Stomach (tissue), 9 donors: ENCODE data around the gene TMEM242. TPM values are rescaled to one million over a fixed set of nuclear protein-coding genes. Genes with fewer than 3 reads are reported as not detected.

Experiments
- DNase-seq, 2 donors: peaks; one replicate each; pipeline versions ENCODE4 v3.0.0 to v3.0.0-alpha.2; 2013 to 2019
- H3K27ac ChIP-seq, 5 donors: fragments of 200-600 bp in 4 of 5; sonication (generic) in 4 of 5; one replicate each; pipeline ENCODE4 v1.5.1; 2013 to 2019; ENCODE audit warnings: mild to moderate bottlenecking in 1 of 5, moderate library complexity in 1 of 5
- H3K27me3 ChIP-seq, 3 donors: fragments of 200-600 bp; sonication (generic); one replicate each; pipeline ENCODE4 v1.5.1; 2017 to 2019; ENCODE audit warnings: mixed run types in 1 of 3
- H3K36me3 ChIP-seq, 4 donors: fragments of 200-600 bp; sonication (generic); 1 replicate in 3 of 4; 2 replicates in 1 of 4; pipeline ENCODE4 v1.5.1; 2016 to 2019
- H3K4me1 ChIP-seq, 4 donors: fragments of 200-600 bp; sonication (generic); one replicate each; pipeline ENCODE4 v1.5.1; 2016 to 2019
- H3K4me3 ChIP-seq, 4 donors: fragments of 200-600 bp; sonication (generic) in 3 of 4; one replicate each; pipeline ENCODE4 v1.5.1; 2016 to 2019; ENCODE audit warnings: mild to moderate bottlenecking in 1 of 4
- H3K9me3 ChIP-seq, 4 donors: fragments of 200-600 bp; sonication (generic); one replicate each; pipeline ENCODE4 v1.5.1; 2016 to 2019
- CTCF ChIP-seq, 7 experiments: fragments of 450-650 bp in 4 of 7; fragments of 200-600 bp in 3 of 7; sonication (generic) in 3 of 7; IDR thresholded peaks; one replicate each; pipeline ENCODE4 v1.5.1; 2016 to 2019; ENCODE audit warnings: antibody characterized with exemption in 7 of 7, control low read depth in 2 of 7, mild to moderate bottlenecking in 1 of 7
- EP300 ChIP-seq: sonication (generic); formaldehyde crosslinking; IDR thresholded peaks from one replicate; pipeline ENCODE4 v1.6.1; 2017; ENCODE audit warnings: antibody characterized with exemption
- POLR2A ChIP-seq, 4 donors: fragments of 450-650 bp; IDR thresholded peaks; one replicate each; pipeline ENCODE4 v1.6.1; 2016; ENCODE audit warnings: antibody characterized with exemption in 4 of 4, control low read depth in 2 of 4, mild to moderate bottlenecking in 1 of 4, moderate library complexity in 1 of 4
- POLR2AphosphoS5 ChIP-seq, 3 donors: sonication (generic); formaldehyde crosslinking; IDR thresholded peaks; one replicate each; pipeline ENCODE4 v1.6.1; 2016; ENCODE audit warnings: antibody characterized with exemption in 3 of 3
- WGBS, 5 donors: extraction: QIAGEN DNeasy Blood & Tissue Kit in 3 of 5; methylation state at CpG; one replicate each; pipeline versions ENCODE4 v1.1.5 to v1.1.7; 2013 to 2018; 5-methylcytosine and 5-hydroxymethylcytosine counted together
- intact Hi-C: fragments of 100-400 bp; cut with DNase I; formaldehyde crosslinking; loops from one replicate; pipeline ENCODE4 v1.15.1; 2023; ENCODE audit warnings: low total_unique reads
- polyA plus RNA-seq, 3 donors: library from polyadenylated mRNA; stranded (reverse); fragments of 200-250 nt; gene quantifications; one replicate each; pipeline ENCODE4 v1.2.3, GENCODE V29; 2013
- total RNA-seq, 5 donors: library from RNA; depleted of rRNA; stranded (reverse); fragments of >200 nt; gene quantifications; one replicate each; pipeline versions ENCODE4 v1.1.0 to v1.2.3, GENCODE V29; 2014 to 2016
- donor health status: healthy with polysubstance abuse.
- donor health status: Bipolar disorder and iron deficiency.
- donor health status: healthy.

TMEM242 gene
- total and polyA plus RNA-seq, 8 donors: 0.87 to 13.8 (median 4.4) TPM; not detected in 1

DNA sequence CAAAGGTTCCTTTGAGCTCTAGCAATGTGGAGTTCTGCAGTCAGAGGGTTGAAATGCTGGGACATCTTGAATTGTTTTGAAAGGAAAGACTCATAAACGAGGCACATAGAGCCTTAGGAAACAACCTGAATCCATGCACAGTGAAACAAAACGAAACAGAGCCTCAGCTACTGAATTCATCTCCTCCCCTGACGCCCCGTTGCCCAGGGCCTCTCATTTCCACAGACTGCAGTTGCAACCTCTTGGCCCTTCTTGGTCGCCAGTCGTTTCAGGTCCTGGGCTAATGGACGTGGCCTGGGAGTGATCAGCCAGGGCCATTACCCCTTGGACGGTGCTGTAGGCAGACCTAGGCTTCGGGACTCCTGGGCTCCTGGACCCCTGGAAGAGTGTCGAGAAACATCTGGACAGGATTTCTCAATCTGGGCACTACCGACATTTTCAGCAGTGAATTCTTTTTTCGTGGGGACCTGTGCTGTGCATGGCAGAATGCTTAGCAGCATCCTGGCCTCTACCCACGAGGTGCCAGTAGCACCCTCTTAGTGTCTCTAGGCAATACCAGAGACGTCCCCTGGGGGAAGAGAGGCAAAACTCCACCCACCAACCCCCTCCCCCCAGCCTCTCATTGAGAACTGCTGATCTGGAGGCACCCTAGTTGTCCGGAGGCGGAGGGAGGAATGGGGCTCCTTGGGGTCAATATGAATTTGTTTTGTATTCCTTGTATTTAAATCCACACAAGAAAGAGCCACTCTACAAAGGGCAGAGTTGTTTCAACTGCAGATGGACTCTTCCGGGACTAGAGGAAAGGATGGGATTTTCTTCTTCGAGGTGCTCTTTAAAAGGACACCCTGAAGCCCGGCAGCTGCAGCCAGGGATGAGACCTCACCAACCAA, 50.2 kb downstream of the TMEM242 start:
- DNase-seq: no peak
- Histone ChIP-seq H3K27ac (peak overlapping the region in 3 of 5 donors; percentile 81 to 91 (median 82)), H3K27me3 (no peaks in the 10 kb centered on the region), H3K4me1 (peaks cover 20 to 35% (median 27%) of the 10 kb centered on the region in 4 donors), H3K9me3 (no peaks in the 10 kb centered on the region), H3K36me3 (no peaks in the 10 kb centered on the region), H3K4me3 (no peak overlapping the region)
- intact Hi-C loops: loop anchor here (10.0 kb wide), 1 partner anchor 48 kb away; no protein-coding TSS in a partner anchor
- TF ChIP-seq EP300: no peak
- TF ChIP-seq CTCF (IDR thresholded peaks at IDR 0.05): no peak
- no peak for TF ChIP-seq POLR2A (IDR thresholded peaks at IDR 0.05)
- no peak for TF ChIP-seq POLR2AphosphoS5 (IDR thresholded peaks at IDR 0.05)
- 75 to 88% (median 83%) methylated on average over 19 of the region's 19 CpGs for WGBS, 5 donors

- WGBS, 5 donors: 72 to 88% (median 79%) methylated on average over 7 of the region's 7 CpGs
These were observed 50.9 kb downstream of the TMEM242 start for GRCh38 chr6:157272372-157272771.

GRCh38 chr6:157271911-157272310, 51.4 kb downstream of the TMEM242 start:
- Histone ChIP-seq H3K9me3 (no peaks in the 10 kb centered on the region), H3K27ac (no peak overlapping the region), H3K4me3 (no peak overlapping the region), H3K36me3 (no peaks in the 10 kb centered on the region), H3K27me3 (no peaks in the 10 kb centered on the region), H3K4me1 (peaks cover 20 to 35% (median 27%) of the 10 kb centered on the region in 4 donors)
- intact Hi-C loops: loop anchor here (10.0 kb wide), 1 partner anchor 47 kb away; no protein-coding TSS in a partner anchor
- 70 to 90% (median 85%) methylated on average over 4 of the region's 4 CpGs for WGBS, 5 donors
- TF ChIP-seq EP300: no peak
- TF ChIP-seq CTCF (IDR thresholded peaks at IDR 0.05): no peak
- DNase-seq: no peak

More at GRCh38 chr6:157272372-157272771, 50.9 kb downstream of the TMEM242 start:
- intact Hi-C loops: loop anchor here (10.0 kb wide), 1 partner anchor 48 kb away; no protein-coding TSS in a partner anchor
- DNase-seq: no peak
- Histone ChIP-seq H3K4me3 (no peak overlapping the region), H3K4me1 (peaks cover 20 to 35% (median 27%) of the 10 kb centered on the region in 4 donors), H3K36me3 (no peaks in the 10 kb centered on the region), H3K27ac (no peak overlapping the region), H3K9me3 (no peaks in the 10 kb centered on the region), H3K27me3 (no peaks in the 10 kb centered on the region)
- TF ChIP-seq CTCF (IDR thresholded peaks at IDR 0.05) (no peak), EP300 (no peak), POLR2AphosphoS5 (IDR thresholded peaks at IDR 0.05) (no peak), POLR2A (IDR thresholded peaks at IDR 0.05) (no peak)

GRCh38 chr6:157271441-157271840, 51.9 kb downstream of the TMEM242 start:
- no peaks in the 10 kb centered on the region for H3K9me3 ChIP-seq
- intact Hi-C loops: loop anchor here (10.0 kb wide), 1 partner anchor 47 kb away; no protein-coding TSS in a partner anchor
- no peak overlapping the region for H3K27ac ChIP-seq
- H3K4me3 ChIP-seq: no peak overlapping the region
- H3K4me1 ChIP-seq: peaks cover 20 to 35% (median 27%) of the 10 kb centered on the region in 4 donors
- no peaks in the 10 kb centered on the region for H3K27me3 ChIP-seq
- TF ChIP-seq POLR2A (IDR thresholded peaks at IDR 0.05) (no peak), CTCF (IDR thresholded peaks at IDR 0.05) (no peak), POLR2AphosphoS5 (IDR thresholded peaks at IDR 0.05) (no peak), EP300 (no peak)
- H3K36me3 ChIP-seq: no peaks in the 10 kb centered on the region
- no peak for DNase-seq
- WGBS, 5 donors: 82 to 98% (median 97%) methylated on average over 8 to 9 of the region's 9 CpGs
